Activated naive CD4-positive, alpha-beta T cell treated with anti-CD3 and anti-CD28 coated beads for 36 hours (primary cell): Measurements from ENCODE around the gene ZFP91. TPM values are rescaled to one million over a fixed set of nuclear protein-coding genes. Genes with fewer than 3 reads are reported as not detected.

Experiments used
- CTCF ChIA-PET: fragments of 350-600 bp; sonication (Branson Sonifier 250); formaldehyde crosslinking; loops from one replicate; lab custom pipeline; 2021; ENCODE audit warnings: antibody characterized with exemption; lab: Charles Lee
- DNase-seq: peaks from one replicate; pipeline ENCODE4 v3.0.0-alpha.2; 2020
- H3K27ac Mint-ChIP-seq: one replicate; pipeline ENCODE4 v1.8.0; 2021; ENCODE audit warnings: mild to moderate bottlenecking, mixed read lengths
- H3K27me3 Mint-ChIP-seq: one replicate; pipeline ENCODE4 v1.8.0; 2021; ENCODE audit warnings: low read depth, mixed read lengths
- H3K36me3 Mint-ChIP-seq: one replicate; pipeline ENCODE4 v1.8.0; 2021; ENCODE audit warnings: low read depth, mixed read lengths
- H3K4me1 Mint-ChIP-seq: one replicate; pipeline ENCODE4 v1.8.0; 2021; ENCODE audit warnings: low read depth, mixed read lengths
- H3K4me3 Mint-ChIP-seq: one replicate; pipeline ENCODE4 v1.8.0; 2021; ENCODE audit warnings: mild to moderate bottlenecking, moderate library complexity, mixed read lengths
- H3K9me3 Mint-ChIP-seq: one replicate; pipeline ENCODE4 v1.8.0; 2021; ENCODE audit warnings: mixed read lengths
- intact Hi-C: fragments of 100-400 bp; cut with micrococcal nuclease; formaldehyde crosslinking; loops from one replicate; pipeline ENCODE4 v1.15.1; 2023
- total RNA-seq, 2 experiments: library from RNA; stranded (reverse); gene quantifications; one replicate each; pipeline ENCODE4 v1.2.3, GENCODE V29; 2021

Gene ZFP91
- total RNA-seq, 2 experiments from 2014 or later = 30.5 to 32.6 TPM

DNA sequence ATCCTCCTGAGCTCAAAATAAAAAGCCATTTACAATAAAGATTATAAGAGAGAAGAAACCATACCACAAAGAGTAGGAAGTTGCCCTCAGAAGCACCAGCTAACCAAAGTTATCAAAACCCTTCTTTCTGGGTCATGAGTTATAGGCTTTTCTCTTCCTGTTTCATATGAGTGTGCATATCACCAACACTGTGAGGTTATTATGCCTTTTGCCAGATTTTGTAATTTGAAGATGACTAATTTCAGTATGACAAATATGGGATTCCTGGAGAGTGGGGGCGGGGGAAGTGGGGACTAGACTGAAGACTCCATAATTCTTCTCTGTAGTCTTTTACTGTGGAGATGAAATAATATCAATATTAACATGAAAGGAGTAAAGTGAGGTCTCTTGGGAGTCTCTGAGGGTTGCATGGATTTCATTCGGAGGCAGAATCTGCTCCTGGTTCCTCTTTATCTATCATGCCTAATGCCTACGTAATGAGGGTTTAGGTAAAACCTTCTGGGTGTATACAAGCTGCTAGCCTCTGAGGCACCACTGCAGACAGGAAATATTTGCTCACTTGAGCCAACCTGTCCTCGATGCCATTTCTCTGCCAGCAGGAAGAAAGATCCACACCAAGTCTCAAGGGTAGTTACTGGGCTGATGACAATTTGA lies 5.3 kb upstream of the ZFP91 start:
- peak; percentile 87 for DNase-seq
- no peaks in the 10 kb centered on the region for H3K9me3 Mint-ChIP-seq
- peaks cover 31% of the 10 kb centered on the region for H3K36me3 Mint-ChIP-seq
- H3K4me3 Mint-ChIP-seq = peak overlapping the region; percentile 100
- CTCF ChIA-PET = interaction anchor here (0.6 to 1.6 kb wide), 8 partner anchors 10 to 82 kb away, joined by 3 to 15 read pairs (median 4); no protein-coding TSS in a partner anchor
- intact Hi-C loops = loop anchor here (1.0 to 10.0 kb wide), 4 partner anchors 11 to 1241 kb away; partner anchors contain the start of gene MRPL16
- peak overlapping the region; percentile 99 for H3K27ac Mint-ChIP-seq
- peaks cover 54% of the 10 kb centered on the region for H3K4me1 Mint-ChIP-seq
- no peaks in the 10 kb centered on the region for H3K27me3 Mint-ChIP-seq

GRCh38 chr11:58574881-58575280 lies 4.0 kb upstream of the ZFP91 start:
- Mint-ChIP-seq H3K27me3 (no peaks in the 10 kb centered on the region), H3K9me3 (no peaks in the 10 kb centered on the region), H3K4me1 (peaks cover 46% of the 10 kb centered on the region), H3K4me3 (peak overlapping the region; percentile 100), H3K36me3 (peaks cover 25% of the 10 kb centered on the region), H3K27ac (peak overlapping the region; percentile 99)
- intact Hi-C loops = loop anchor here (5.0 to 10.0 kb wide), 3 partner anchors 152 to 1240 kb away; partner anchors contain the start of gene MRPL16
- CTCF ChIA-PET = interaction anchor here (1.3 to 3.3 kb wide), 3 partner anchors 11 to 55 kb away, joined by 3 to 48 read pairs (median 7); no protein-coding TSS in a partner anchor
- DNase-seq = no peak

DNA sequence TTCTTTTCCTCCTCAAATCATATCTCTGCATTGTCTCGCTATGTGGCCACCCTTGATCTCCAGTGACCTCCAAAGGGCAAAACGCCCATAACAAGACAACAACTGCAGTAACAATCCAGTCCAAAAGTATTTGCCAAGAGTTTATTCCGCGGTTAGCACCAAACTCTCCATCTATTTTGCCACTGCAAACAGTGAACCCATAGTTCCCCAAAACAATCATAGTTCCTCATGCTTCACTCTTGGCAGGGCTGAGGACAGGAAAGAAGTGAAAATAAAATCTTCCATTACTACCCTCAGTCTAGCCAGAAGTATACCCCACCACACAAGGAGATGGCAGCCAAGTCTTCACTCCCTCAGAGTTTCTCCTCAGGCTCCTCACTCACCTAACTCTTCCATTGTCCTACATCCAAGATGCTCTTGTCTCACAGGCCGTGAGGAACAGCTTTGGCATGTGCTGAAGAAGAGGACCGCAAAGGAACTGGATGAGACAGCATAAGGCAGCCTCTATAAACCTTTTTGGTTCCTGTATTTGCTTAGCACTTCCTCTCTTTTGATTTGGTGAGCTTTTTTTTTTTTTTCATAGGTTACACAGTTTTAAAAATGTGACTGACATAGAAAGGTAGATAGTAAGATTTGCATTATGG lies 3.4 kb upstream of the ZFP91 start, which contains the start of gene LPXN:
Gene LPXN, minus strand, starts transcription at position 480 of the 644 bp plus-strand sequence. Its CDS starts 84 bp downstream, at position 396.
- intact Hi-C loops = loop anchor here (2.0 to 10.0 kb wide), 5 partner anchors 152 to 1239 kb away; partner anchors contain the start of gene MRPL16
- Mint-ChIP-seq H3K27me3 (no peaks in the 10 kb centered on the region), H3K27ac (peak within 1 kb of the TSS; percentile 99), H3K4me1 (peaks cover 44% of the 10 kb centered on the region), H3K9me3 (no peaks in the 10 kb centered on the region), H3K36me3 (peaks cover 24% of the 10 kb centered on the region), H3K4me3 (peak within 1 kb of the TSS; percentile 100)
- DNase-seq = peak; percentile 72
- CTCF ChIA-PET = interaction anchor here (0.7 to 3.3 kb wide), 13 partner anchors 8 to 311 kb away, joined by 3 to 48 read pairs (median 5); no protein-coding TSS in a partner anchor

GRCh38 chr11:58576887-58577471 lies 1.9 kb upstream of the ZFP91 start:
- Mint-ChIP-seq H3K36me3 (peaks cover 21% of the 10 kb centered on the region), H3K9me3 (no peaks in the 10 kb centered on the region), H3K4me1 (peaks cover 46% of the 10 kb centered on the region), H3K4me3 (peak overlapping the region; percentile 100), H3K27me3 (no peaks in the 10 kb centered on the region), H3K27ac (peak overlapping the region; percentile 99)
- DNase-seq = no peak
- CTCF ChIA-PET = interaction anchor here (0.6 to 3.3 kb wide), 25 partner anchors 10 to 817 kb away, joined by 3 to 48 read pairs (median 4); no protein-coding TSS in a partner anchor
- intact Hi-C loops = loop anchor here (1.0 to 10.0 kb wide), 11 partner anchors 44 to 1238 kb away; partner anchors contain the start of gene MRPL16

GRCh38 chr11:58577555-58578135 lies 1.2 kb upstream of the ZFP91 start:
- peak overlapping the region; percentile 100 for H3K4me3 Mint-ChIP-seq
- H3K27me3 Mint-ChIP-seq = no peaks in the 10 kb centered on the region
- no peaks in the 10 kb centered on the region for H3K9me3 Mint-ChIP-seq
- intact Hi-C loops = loop anchor here (1.0 to 10.0 kb wide), 26 partner anchors 44 to 1253 kb away; partner anchors contain the start of genes CLP1, FAM111B, MED19 and MRPL16
- peaks cover 21% of the 10 kb centered on the region for H3K36me3 Mint-ChIP-seq
- DNase-seq = peak; percentile 87
- peak overlapping the region; percentile 99 for H3K27ac Mint-ChIP-seq
- peaks cover 49% of the 10 kb centered on the region for H3K4me1 Mint-ChIP-seq
- CTCF ChIA-PET = interaction anchor here (0.6 to 3.3 kb wide), 9 partner anchors 10 to 818 kb away, joined by 3 to 48 read pairs (median 7); no protein-coding TSS in a partner anchor

DNA sequence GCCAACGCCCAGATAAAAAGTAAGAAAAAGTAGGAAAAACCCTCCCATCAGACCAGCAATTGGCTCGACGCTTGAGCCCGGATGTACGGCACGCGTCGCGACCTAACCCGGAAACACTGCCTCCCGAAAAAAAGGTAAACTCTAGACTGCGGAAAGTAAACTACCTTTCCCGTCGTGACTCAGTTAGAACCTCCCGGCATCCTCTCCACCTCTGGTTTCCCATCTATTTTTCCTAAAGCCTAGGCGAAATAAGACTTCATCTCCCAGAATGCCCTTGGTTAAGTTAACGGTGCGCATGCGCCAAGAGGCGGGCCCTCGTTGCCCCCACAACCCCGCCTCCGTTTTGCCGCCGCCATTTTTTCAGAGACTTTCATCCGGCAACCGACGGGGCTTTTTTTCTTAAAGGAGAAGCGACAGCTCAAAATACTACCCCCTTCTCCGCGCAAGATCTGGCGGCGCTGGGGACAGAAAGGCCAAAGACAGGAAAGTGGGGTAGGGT lies 678 bp upstream of the ZFP91 start:
- DNase-seq = peak; percentile 95
- Mint-ChIP-seq H3K4me1 (peaks cover 52% of the 10 kb centered on the region), H3K9me3 (no peaks in the 10 kb centered on the region), H3K36me3 (peaks cover 21% of the 10 kb centered on the region), H3K27ac (peak overlapping the region; percentile 99), H3K27me3 (no peaks in the 10 kb centered on the region), H3K4me3 (peak overlapping the region; percentile 100)
- CTCF ChIA-PET = interaction anchor here (1.3 to 3.3 kb wide), 5 partner anchors 11 to 52 kb away, joined by 3 to 48 read pairs (median 13); no protein-coding TSS in a partner anchor
- intact Hi-C loops = loop anchor here (1.0 to 10.0 kb wide), 18 partner anchors 149 to 1253 kb away; partner anchors contain the start of genes CLP1, FAM111B, MED19 and MRPL16

DNA sequence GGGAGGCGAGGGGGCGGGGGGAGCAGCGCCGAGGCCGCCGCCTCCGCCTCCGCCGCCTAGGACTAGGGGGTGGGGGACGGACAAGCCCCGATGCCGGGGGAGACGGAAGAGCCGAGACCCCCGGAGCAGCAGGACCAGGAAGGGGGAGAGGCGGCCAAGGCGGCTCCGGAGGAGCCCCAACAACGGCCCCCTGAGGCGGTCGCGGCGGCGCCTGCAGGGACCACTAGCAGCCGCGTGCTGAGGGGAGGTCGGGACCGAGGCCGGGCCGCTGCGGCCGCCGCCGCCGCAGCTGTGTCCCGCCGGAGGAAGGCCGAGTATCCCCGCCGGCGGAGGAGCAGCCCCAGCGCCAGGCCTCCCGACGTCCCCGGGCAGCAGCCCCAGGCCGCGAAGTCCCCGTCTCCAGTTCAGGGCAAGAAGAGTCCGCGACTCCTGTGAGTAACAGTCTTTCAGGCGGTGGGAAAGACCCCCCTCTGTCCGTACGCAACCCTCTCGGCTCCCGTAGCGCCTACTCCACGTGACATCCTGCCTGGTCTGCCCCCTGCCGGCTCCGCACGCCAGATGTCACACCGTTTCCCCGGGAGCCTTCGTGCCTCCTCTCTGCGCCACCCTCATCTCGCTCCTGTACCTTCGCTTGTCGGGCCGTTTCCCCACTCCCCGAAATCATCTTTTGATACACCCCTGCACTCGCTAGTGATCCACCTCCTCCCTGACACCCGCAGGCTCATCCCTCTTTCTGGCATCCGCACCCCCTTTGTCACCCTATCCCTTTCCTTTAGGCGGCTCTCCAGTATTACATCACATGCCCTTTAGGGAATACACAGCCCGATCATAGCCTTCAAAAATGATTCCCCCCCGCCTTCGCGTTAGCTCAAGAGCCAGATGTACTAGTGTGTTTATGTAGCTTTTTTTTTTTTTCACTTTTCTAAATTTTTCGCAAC lies 598 bp downstream of the ZFP91 start:
- H3K36me3 Mint-ChIP-seq = peaks cover 20% of the 10 kb centered on the region

DNA sequence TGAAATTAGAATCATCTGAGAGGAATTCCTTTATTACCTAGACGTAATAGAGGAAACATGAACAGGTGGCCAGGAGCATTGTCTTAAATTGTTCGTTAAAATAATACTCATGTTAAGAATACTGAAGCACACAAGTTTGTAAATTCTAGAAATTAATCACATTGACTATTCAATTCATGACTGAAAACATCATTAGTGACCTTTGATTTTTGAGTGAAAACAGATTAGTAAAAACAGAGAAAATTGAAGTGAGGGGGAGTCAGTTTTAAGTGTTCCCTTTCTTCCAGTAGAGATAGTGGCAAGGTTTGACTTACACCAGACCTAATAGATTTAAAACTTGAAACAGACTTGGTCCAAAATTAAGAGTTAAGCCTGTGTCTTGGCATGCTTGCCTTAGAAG lies 1.4 kb downstream of the ZFP91 start:
- Mint-ChIP-seq H3K4me1 (peaks cover 51% of the 10 kb centered on the region), H3K9me3 (no peaks in the 10 kb centered on the region), H3K4me3 (peak overlapping the region; percentile 100), H3K27me3 (no peaks in the 10 kb centered on the region), H3K27ac (peak overlapping the region; percentile 99), H3K36me3 (peaks cover 18% of the 10 kb centered on the region)
- intact Hi-C loops = loop anchor here (1.0 kb wide), 1 partner anchor 17 kb away; no protein-coding TSS in a partner anchor
- DNase-seq = no peak
- CTCF ChIA-PET = interaction anchor here (1.0 to 1.5 kb wide), 2 partner anchors 12 to 106 kb away, joined by 3 read pairs; no protein-coding TSS in a partner anchor

More for the DNA sequence above, 598 bp downstream of the ZFP91 start:
- peak; percentile 95 for DNase-seq
- H3K9me3 Mint-ChIP-seq = no peaks in the 10 kb centered on the region
- peak overlapping the region; percentile 99 for H3K27ac Mint-ChIP-seq
- CTCF ChIA-PET = interaction anchor here (1.5 kb wide), 1 partner anchor 11 kb away, joined by 3 read pairs; no protein-coding TSS in a partner anchor
- peaks cover 53% of the 10 kb centered on the region for H3K4me1 Mint-ChIP-seq
- H3K27me3 Mint-ChIP-seq = no peaks in the 10 kb centered on the region
- H3K4me3 Mint-ChIP-seq = peak overlapping the region; percentile 100
- intact Hi-C loops = loop anchor here (1.0 to 10.0 kb wide), 7 partner anchors 13 to 1255 kb away; partner anchors contain the start of genes MRPL16, TNKS1BP1 and UBE2L6

GRCh38 chr11:58582437-58582836 lies 3.6 kb downstream of the ZFP91 start:
- intact Hi-C loops = no loop called here
- Mint-ChIP-seq H3K4me1 (peaks cover 49% of the 10 kb centered on the region), H3K9me3 (no peaks in the 10 kb centered on the region), H3K36me3 (peaks cover 30% of the 10 kb centered on the region), H3K4me3 (no peak overlapping the region), H3K27me3 (no peaks in the 10 kb centered on the region), H3K27ac (no peak overlapping the region)
- CTCF ChIA-PET = interaction anchor here (1.1 to 2.0 kb wide), 4 partner anchors 15 to 58 kb away, joined by 3 to 6 read pairs (median 5); no protein-coding TSS in a partner anchor
- DNase-seq = no peak

DNA sequence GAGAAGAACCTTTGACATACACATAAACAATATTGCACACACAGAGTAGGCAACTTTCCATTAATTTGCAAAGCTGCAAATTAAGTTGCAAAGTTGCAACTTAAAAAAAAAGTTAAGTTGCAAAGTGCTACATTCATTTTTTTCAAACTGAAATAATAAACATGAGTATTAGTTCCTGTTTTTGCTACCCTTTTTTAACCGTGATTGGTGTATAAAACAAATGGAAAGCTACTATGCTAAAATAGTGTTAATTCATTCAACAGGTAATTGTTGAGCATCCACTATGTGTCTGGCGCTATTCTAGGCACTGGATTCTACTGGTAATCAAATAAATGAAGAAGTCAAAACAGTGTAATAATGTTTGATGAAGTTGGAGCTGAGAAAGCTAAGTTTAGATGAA lies 8.1 kb downstream of the ZFP91 start:
- H3K9me3 Mint-ChIP-seq = no peaks in the 10 kb centered on the region
- H3K36me3 Mint-ChIP-seq = peaks cover 20% of the 10 kb centered on the region
- no peak overlapping the region for H3K4me3 Mint-ChIP-seq
- DNase-seq = no peak
- H3K27me3 Mint-ChIP-seq = no peaks in the 10 kb centered on the region
- intact Hi-C loops = no loop called here
- no peak overlapping the region for H3K27ac Mint-ChIP-seq
- CTCF ChIA-PET = no interaction called here
- H3K4me1 Mint-ChIP-seq = peaks cover 52% of the 10 kb centered on the region
